Liver (tissue), 3 donors: ENCODE measurements around the gene MAP4K4.

Experiments
- EGR1 ChIP-seq, 2 donors: IDR thresholded peaks; 2 replicates each; pipeline ENCODE4 v1.6.1; 2016 to 2018; ENCODE audit warnings: antibody characterized with exemption in 2 of 2, low read depth in 2 of 2
- FOXA1 ChIP-seq: IDR thresholded peaks from 2 replicates; pipeline ENCODE4 v1.6.1; 2016; ENCODE audit warnings: antibody characterized with exemption
- GABPA ChIP-seq, 2 donors: IDR thresholded peaks in 1 of 2; conservative IDR thresholded peaks in 1 of 2; 2 replicates each; pipeline ENCODE4 v1.6.1; 2016; ENCODE audit warnings: antibody characterized with exemption in 2 of 2, mild to moderate bottlenecking in 1 of 2, moderate library complexity in 1 of 2
- JUND ChIP-seq, 2 donors: IDR thresholded peaks; 2 replicates each; pipeline ENCODE4 v1.6.1; 2016; ENCODE audit warnings: antibody characterized with exemption in 2 of 2
- RAD21 ChIP-seq, 2 donors: IDR thresholded peaks; 2 replicates each; pipeline ENCODE4 v1.6.1; 2016; ENCODE audit warnings: antibody characterized with exemption in 2 of 2, mild to moderate bottlenecking in 2 of 2
- RXRA ChIP-seq, 2 donors: IDR thresholded peaks; 2 replicates each; pipeline ENCODE4 v1.6.1; 2017 to 2018; ENCODE audit warnings: antibody characterized with exemption in 2 of 2, mild to moderate bottlenecking in 1 of 2
- SP1 ChIP-seq: IDR thresholded peaks from 2 replicates; pipeline ENCODE4 v1.6.1; 2018; ENCODE audit warnings: antibody characterized with exemption, mild to moderate bottlenecking
- TAF1 ChIP-seq: conservative IDR thresholded peaks from 2 replicates; pipeline ENCODE4 v1.6.1; 2016; ENCODE audit warnings: antibody characterized with exemption, mild to moderate bottlenecking
- YY1 ChIP-seq: IDR thresholded peaks from 2 replicates; pipeline ENCODE4 v1.6.1; 2016; ENCODE audit warnings: antibody characterized with exemption, mild to moderate bottlenecking
- TF ChIP-seq, protein P1 (sequence below): fragments of 150-350 bp; IDR thresholded peaks from 2 replicates; pipeline ENCODE4 v1.5.1; 2017; ENCODE audit warnings: improper control_type of control experiment, low read depth, low read length; ENCODE audit not compliant: missing input control
- TF ChIP-seq, protein P2 (sequence below): IDR thresholded peaks from 2 replicates; pipeline ENCODE4 v1.6.1; 2016; ENCODE audit warnings: antibody characterized with exemption, mild to moderate bottlenecking
- TF ChIP-seq, protein P3 (sequence below): IDR thresholded peaks from 2 replicates; pipeline ENCODE4 v1.6.1; 2016; ENCODE audit warnings: antibody characterized with exemption
- TF ChIP-seq, protein P4 (sequence below): IDR thresholded peaks from 2 replicates; pipeline ENCODE4 v1.6.1; 2016; ENCODE audit warnings: antibody characterized with exemption
- TF ChIP-seq, protein P5 (sequence below): IDR thresholded peaks from 2 replicates; pipeline ENCODE4 v1.6.1; 2016; ENCODE audit warnings: antibody characterized with exemption
- donor health status: healthy.
- donor health status: healthy.

DNA sequence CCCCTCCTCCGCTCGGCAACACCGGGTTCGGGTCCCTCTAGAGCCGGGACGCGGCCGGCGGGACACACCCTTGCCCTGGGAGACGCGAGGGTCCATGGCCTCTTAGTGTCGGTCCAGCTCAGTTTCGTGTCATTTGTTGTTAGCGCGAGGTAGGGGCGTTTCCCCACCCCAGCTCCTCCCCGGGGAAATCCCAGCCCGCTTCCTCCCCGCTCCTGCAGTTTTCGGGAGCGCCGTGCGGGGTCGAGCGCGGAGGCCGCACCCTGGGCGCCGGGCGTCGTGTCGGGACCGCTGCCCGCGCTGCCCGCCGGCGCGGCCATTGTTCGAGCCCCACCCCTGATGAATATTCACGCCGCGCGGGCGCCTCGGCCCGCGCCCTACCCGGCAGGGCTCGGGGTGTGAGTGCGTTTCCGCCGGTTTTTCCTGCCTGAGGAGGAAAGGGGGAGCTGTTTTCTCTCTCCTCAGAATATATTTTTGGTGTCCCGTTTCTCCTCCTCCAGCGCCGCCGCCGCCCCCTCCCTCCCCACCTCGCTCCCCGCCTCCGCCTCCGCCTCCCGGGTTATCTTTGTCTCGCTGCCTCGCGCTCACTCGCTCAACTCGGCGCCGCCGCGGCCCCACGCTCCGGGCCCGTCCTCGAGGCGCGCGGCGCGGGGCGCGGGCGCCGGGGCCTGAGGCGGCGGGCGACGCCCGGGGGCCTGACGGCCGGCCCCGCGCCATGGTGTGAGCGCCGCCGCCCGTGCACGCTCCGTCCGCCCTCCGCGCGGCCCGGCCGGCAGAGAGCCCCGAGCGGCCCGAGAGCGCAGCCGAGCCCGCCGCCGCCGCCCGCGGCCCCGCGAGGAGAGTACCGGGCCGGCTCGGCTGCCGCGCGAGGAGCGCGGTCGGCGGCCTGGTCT, at the start of gene MAP4K4:
- TF ChIP-seq, protein P1, sequence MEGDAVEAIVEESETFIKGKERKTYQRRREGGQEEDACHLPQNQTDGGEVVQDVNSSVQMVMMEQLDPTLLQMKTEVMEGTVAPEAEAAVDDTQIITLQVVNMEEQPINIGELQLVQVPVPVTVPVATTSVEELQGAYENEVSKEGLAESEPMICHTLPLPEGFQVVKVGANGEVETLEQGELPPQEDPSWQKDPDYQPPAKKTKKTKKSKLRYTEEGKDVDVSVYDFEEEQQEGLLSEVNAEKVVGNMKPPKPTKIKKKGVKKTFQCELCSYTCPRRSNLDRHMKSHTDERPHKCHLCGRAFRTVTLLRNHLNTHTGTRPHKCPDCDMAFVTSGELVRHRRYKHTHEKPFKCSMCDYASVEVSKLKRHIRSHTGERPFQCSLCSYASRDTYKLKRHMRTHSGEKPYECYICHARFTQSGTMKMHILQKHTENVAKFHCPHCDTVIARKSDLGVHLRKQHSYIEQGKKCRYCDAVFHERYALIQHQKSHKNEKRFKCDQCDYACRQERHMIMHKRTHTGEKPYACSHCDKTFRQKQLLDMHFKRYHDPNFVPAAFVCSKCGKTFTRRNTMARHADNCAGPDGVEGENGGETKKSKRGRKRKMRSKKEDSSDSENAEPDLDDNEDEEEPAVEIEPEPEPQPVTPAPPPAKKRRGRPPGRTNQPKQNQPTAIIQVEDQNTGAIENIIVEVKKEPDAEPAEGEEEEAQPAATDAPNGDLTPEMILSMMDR = peak; percentile 26
- TF ChIP-seq TAF1 = no peak
- TF ChIP-seq, protein P2, sequence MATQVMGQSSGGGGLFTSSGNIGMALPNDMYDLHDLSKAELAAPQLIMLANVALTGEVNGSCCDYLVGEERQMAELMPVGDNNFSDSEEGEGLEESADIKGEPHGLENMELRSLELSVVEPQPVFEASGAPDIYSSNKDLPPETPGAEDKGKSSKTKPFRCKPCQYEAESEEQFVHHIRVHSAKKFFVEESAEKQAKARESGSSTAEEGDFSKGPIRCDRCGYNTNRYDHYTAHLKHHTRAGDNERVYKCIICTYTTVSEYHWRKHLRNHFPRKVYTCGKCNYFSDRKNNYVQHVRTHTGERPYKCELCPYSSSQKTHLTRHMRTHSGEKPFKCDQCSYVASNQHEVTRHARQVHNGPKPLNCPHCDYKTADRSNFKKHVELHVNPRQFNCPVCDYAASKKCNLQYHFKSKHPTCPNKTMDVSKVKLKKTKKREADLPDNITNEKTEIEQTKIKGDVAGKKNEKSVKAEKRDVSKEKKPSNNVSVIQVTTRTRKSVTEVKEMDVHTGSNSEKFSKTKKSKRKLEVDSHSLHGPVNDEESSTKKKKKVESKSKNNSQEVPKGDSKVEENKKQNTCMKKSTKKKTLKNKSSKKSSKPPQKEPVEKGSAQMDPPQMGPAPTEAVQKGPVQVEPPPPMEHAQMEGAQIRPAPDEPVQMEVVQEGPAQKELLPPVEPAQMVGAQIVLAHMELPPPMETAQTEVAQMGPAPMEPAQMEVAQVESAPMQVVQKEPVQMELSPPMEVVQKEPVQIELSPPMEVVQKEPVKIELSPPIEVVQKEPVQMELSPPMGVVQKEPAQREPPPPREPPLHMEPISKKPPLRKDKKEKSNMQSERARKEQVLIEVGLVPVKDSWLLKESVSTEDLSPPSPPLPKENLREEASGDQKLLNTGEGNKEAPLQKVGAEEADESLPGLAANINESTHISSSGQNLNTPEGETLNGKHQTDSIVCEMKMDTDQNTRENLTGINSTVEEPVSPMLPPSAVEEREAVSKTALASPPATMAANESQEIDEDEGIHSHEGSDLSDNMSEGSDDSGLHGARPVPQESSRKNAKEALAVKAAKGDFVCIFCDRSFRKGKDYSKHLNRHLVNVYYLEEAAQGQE = no peak
- TF ChIP-seq, protein P3, sequence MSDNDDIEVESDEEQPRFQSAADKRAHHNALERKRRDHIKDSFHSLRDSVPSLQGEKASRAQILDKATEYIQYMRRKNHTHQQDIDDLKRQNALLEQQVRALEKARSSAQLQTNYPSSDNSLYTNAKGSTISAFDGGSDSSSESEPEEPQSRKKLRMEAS = peak; percentile 38
- TF ChIP-seq, protein P4, sequence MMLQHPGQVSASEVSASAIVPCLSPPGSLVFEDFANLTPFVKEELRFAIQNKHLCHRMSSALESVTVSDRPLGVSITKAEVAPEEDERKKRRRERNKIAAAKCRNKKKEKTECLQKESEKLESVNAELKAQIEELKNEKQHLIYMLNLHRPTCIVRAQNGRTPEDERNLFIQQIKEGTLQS = no peak
- peak; percentile 28 to 39 for TF ChIP-seq RAD21 (IDR thresholded peaks at IDR 0.05)
- TF ChIP-seq YY1 = peak; percentile 76
- peak in 1 of 2 donors; percentile 41 for TF ChIP-seq EGR1 (IDR thresholded peaks at IDR 0.05; ENCODE audit: low read depth in 2 of 2)
- peak in 1 of 2 donors; percentile 33 for TF ChIP-seq GABPA (IDR thresholded peaks at IDR 0.05 in 1 of 2, conservative IDR thresholded peaks at IDR 0.05 in 1 of 2)
- no peak for TF ChIP-seq JUND (IDR thresholded peaks at IDR 0.05)
- TF ChIP-seq FOXA1 = no peak
- TF ChIP-seq, protein P5, sequence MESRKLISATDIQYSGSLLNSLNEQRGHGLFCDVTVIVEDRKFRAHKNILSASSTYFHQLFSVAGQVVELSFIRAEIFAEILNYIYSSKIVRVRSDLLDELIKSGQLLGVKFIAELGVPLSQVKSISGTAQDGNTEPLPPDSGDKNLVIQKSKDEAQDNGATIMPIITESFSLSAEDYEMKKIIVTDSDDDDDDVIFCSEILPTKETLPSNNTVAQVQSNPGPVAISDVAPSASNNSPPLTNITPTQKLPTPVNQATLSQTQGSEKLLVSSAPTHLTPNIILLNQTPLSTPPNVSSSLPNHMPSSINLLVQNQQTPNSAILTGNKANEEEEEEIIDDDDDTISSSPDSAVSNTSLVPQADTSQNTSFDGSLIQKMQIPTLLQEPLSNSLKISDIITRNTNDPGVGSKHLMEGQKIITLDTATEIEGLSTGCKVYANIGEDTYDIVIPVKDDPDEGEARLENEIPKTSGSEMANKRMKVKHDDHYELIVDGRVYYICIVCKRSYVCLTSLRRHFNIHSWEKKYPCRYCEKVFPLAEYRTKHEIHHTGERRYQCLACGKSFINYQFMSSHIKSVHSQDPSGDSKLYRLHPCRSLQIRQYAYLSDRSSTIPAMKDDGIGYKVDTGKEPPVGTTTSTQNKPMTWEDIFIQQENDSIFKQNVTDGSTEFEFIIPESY = no peak
- no peak for TF ChIP-seq RXRA (IDR thresholded peaks at IDR 0.05)
- no peak for TF ChIP-seq SP1
